CD4-positive, alpha-beta T cell treated with Interleukin-10 for 1 hour (primary cell): Measurements from ENCODE around the gene SLC46A3.
"Not testable (repeated sequence)": the region's sequence is repeated elsewhere in the genome, so short reads cannot be mapped to it uniquely, and the experiment has no call there.

Source experiments
- DNase-seq: peaks from one replicate; pipeline ENCODE4 v3.0.0-alpha.2; 2020

SLC46A3 gene

GRCh38 chr13:28729541-28729940 is 10.8 kb upstream of the SLC46A3 start:
- DNase-seq: no peak

GRCh38 chr13:28728642-28729041 is 9.9 kb upstream of the SLC46A3 start:
- DNase-seq: no peak

GRCh38 chr13:28725046-28725610 is 6.4 kb upstream of the SLC46A3 start:
- DNase-seq: no peak

- DNase-seq: no peak
Observed at GRCh38 chr13:28723806-28724205, 5.0 kb upstream of the SLC46A3 start.

GRCh38 chr13:28719227-28720055 is 671 bp upstream of the SLC46A3 start:
- peak; percentile 12 for DNase-seq

GRCh38 chr13:28718196-28718542 is 601 bp downstream of the SLC46A3 start:
- no peak for DNase-seq

- DNase-seq: no peak
Observed at GRCh38 chr13:28717170-28717569, 1.6 kb downstream of the SLC46A3 start.

- no peak for DNase-seq
Observed at GRCh38 chr13:28716511-28716910, 2.3 kb downstream of the SLC46A3 start.

- no peak for DNase-seq
Observed at GRCh38 chr13:28714651-28715050, 4.1 kb downstream of the SLC46A3 start.

- DNase-seq: no peak
Observed at GRCh38 chr13:28710161-28710560, 8.6 kb downstream of the SLC46A3 start.

- DNase-seq: peak; percentile 12
Observed at GRCh38 chr13:28707629-28708427, 10.9 kb downstream of the SLC46A3 start.

- no peak for DNase-seq
Observed at GRCh38 chr13:28705461-28706083, 13.2 kb downstream of the SLC46A3 start.

- DNase-seq: no peak
Observed at GRCh38 chr13:28704919-28705318, 13.9 kb downstream of the SLC46A3 start.

- DNase-seq: no peak
Observed at GRCh38 chr13:28704282-28704681, 14.5 kb downstream of the SLC46A3 start.

- DNase-seq: no peak
Observed at GRCh38 chr13:28699246-28699645, 19.5 kb downstream of the SLC46A3 start.

GRCh38 chr13:28697441-28697840 is 21.3 kb downstream of the SLC46A3 start:
- no peak for DNase-seq

GRCh38 chr13:28693605-28694491 is 24.9 kb downstream of the SLC46A3 start:
- not testable (repeated sequence) for DNase-seq

GRCh38 chr13:28685892-28686291 is 32.9 kb downstream of the SLC46A3 start:
- DNase-seq: no peak

- DNase-seq: no peak
Observed at GRCh38 chr13:28685114-28685513, 33.7 kb downstream of the SLC46A3 start.

GRCh38 chr13:28684257-28684656 is 34.5 kb downstream of the SLC46A3 start:
- no peak for DNase-seq

GRCh38 chr13:28683169-28683568 is 35.6 kb downstream of the SLC46A3 start:
- DNase-seq: not testable (repeated sequence)

GRCh38 chr13:28680541-28680940 is 38.2 kb downstream of the SLC46A3 start:
- no peak for DNase-seq
